Sigmoid colon (tissue), 4 donors: ENCODE results near the gene TMCC3.

Experiments used
- EP300 ChIP-seq, 4 donors: sonication (generic); formaldehyde crosslinking; IDR thresholded peaks; one replicate each; pipeline ENCODE4 v1.6.1; 2017; ENCODE audit warnings: antibody characterized with exemption in 4 of 4
- POLR2A ChIP-seq, 2 donors: fragments of 450-650 bp; IDR thresholded peaks; one replicate each; pipeline ENCODE4 v1.6.1; 2016; ENCODE audit warnings: antibody characterized with exemption in 2 of 2, mild to moderate bottlenecking in 2 of 2, moderate library complexity in 2 of 2
- POLR2AphosphoS5 ChIP-seq, 4 donors: sonication (generic); formaldehyde crosslinking; IDR thresholded peaks; one replicate each; pipeline ENCODE4 v1.6.1; 2017; ENCODE audit warnings: antibody characterized with exemption in 4 of 4
- TF ChIP-seq, protein P1 (sequence below), 4 experiments: fragments of 450-650 bp in 3 of 4; fragments of 200-600 bp in 1 of 4; IDR thresholded peaks; one replicate each; pipeline ENCODE4 v1.5.1; 2016 to 2019; ENCODE audit warnings: antibody characterized with exemption in 4 of 4, mild to moderate bottlenecking in 3 of 4, moderate library complexity in 2 of 4

GRCh38 chr12:94628369-94628768 lies 22.0 kb downstream of the TMCC3 start:
- TF ChIP-seq, protein P1, sequence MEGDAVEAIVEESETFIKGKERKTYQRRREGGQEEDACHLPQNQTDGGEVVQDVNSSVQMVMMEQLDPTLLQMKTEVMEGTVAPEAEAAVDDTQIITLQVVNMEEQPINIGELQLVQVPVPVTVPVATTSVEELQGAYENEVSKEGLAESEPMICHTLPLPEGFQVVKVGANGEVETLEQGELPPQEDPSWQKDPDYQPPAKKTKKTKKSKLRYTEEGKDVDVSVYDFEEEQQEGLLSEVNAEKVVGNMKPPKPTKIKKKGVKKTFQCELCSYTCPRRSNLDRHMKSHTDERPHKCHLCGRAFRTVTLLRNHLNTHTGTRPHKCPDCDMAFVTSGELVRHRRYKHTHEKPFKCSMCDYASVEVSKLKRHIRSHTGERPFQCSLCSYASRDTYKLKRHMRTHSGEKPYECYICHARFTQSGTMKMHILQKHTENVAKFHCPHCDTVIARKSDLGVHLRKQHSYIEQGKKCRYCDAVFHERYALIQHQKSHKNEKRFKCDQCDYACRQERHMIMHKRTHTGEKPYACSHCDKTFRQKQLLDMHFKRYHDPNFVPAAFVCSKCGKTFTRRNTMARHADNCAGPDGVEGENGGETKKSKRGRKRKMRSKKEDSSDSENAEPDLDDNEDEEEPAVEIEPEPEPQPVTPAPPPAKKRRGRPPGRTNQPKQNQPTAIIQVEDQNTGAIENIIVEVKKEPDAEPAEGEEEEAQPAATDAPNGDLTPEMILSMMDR (IDR thresholded peaks at IDR 0.05) = no peak
- TF ChIP-seq POLR2A (IDR thresholded peaks at IDR 0.05) = no peak
- TF ChIP-seq EP300 (IDR thresholded peaks at IDR 0.05) = no peak
- TF ChIP-seq POLR2AphosphoS5 (IDR thresholded peaks at IDR 0.05) = no peak
